HepG2 (cell line): Measurements from ENCODE around the gene TYMS. TPM values are rescaled to one million over a fixed set of nuclear protein-coding genes. Genes with fewer than 3 reads are reported as not detected.

Experiments used
- GLMP ChIP-seq: sonication (generic); formaldehyde crosslinking; IDR thresholded peaks from 2 replicates; pipeline ENCODE4 v1.9.0; 2021; ENCODE audit warnings: missing genetic modification reagents, mild to moderate bottlenecking, borderline replicate concordance
- HMGXB3 ChIP-seq: sonication (generic); formaldehyde crosslinking; IDR thresholded peaks from 2 replicates; pipeline ENCODE4 v1.4.0; 2020; ENCODE audit warnings: missing genetic modification reagents, borderline replicate concordance
- JARID2 ChIP-seq: sonication (generic); formaldehyde crosslinking; IDR thresholded peaks from 2 replicates; pipeline ENCODE4 v1.8.1; 2023; ENCODE audit warnings: missing genetic modification reagents, inconsistent platforms; ENCODE audit not compliant: insufficient replicate concordance
- MED13 ChIP-seq: sonication (generic); formaldehyde crosslinking; IDR thresholded peaks from 2 replicates; pipeline ENCODE4 v1.5.0; 2020; ENCODE audit warnings: missing genetic modification reagents
- RORA ChIP-seq: sonication (generic); formaldehyde crosslinking; IDR thresholded peaks from 2 replicates; pipeline ENCODE4 v1.5.0; 2020; ENCODE audit warnings: mild to moderate bottlenecking, missing genetic modification reagents, moderate library complexity
- SRF ChIP-seq: IDR thresholded peaks from 2 replicates; pipeline ENCODE4 v1.6.1; 2011; ENCODE audit warnings: mild to moderate bottlenecking, low read depth, low read length, moderate library complexity
- TRIM24 ChIP-seq: sonication (generic); formaldehyde crosslinking; IDR thresholded peaks from 2 replicates; pipeline ENCODE4 v1.8.0; 2022; ENCODE audit warnings: mild to moderate bottlenecking, missing genetic modification reagents
- ZBED4 ChIP-seq: sonication (generic); formaldehyde crosslinking; IDR thresholded peaks from 2 replicates; pipeline ENCODE4 v1.4.0; 2020; ENCODE audit warnings: missing genetic modification reagents, borderline replicate concordance
- ZBTB49 ChIP-seq: sonication (generic); formaldehyde crosslinking; IDR thresholded peaks from 2 replicates; pipeline ENCODE4 v1.4.0; 2020; ENCODE audit warnings: missing genetic modification reagents, borderline replicate concordance
- ZFAT ChIP-seq: sonication (generic); formaldehyde crosslinking; conservative IDR thresholded peaks from 2 replicates; pipeline ENCODE4 v1.8.1; 2023; ENCODE audit warnings: missing genetic modification reagents, inconsistent platforms
- ZMYM2 ChIP-seq: sonication (generic); formaldehyde crosslinking; IDR thresholded peaks from 2 replicates; pipeline ENCODE4 v1.8.0; 2022; ENCODE audit warnings: mild to moderate bottlenecking, missing genetic modification reagents
- ZNF260 ChIP-seq: sonication (generic); formaldehyde crosslinking; IDR thresholded peaks from 2 replicates; pipeline ENCODE4 v1.4.0; 2020; ENCODE audit warnings: missing genetic modification reagents, low read depth, mild to moderate bottlenecking, borderline replicate concordance
- ZNF3 ChIP-seq: IDR thresholded peaks from 2 replicates; pipeline ENCODE4 v1.7.0; 2017; ENCODE audit warnings: inconsistent platforms
- ZNF468 ChIP-seq: sonication (generic); formaldehyde crosslinking; IDR thresholded peaks from 2 replicates; pipeline ENCODE4 v1.8.0; 2022; ENCODE audit warnings: mild to moderate bottlenecking, moderate library complexity, missing genetic modification reagents
- ZNF547 ChIP-seq: sonication (generic); formaldehyde crosslinking; IDR thresholded peaks from 2 replicates; pipeline ENCODE4 v1.5.1; 2020; ENCODE audit warnings: mild to moderate bottlenecking, missing genetic modification reagents
- ZNF7 ChIP-seq: IDR thresholded peaks from 2 replicates; pipeline ENCODE4 v1.6.1; 2016; ENCODE audit warnings: missing biosample characterization, missing genetic modification reagents
- ZNF747 ChIP-seq: sonication (generic); formaldehyde crosslinking; IDR thresholded peaks from 2 replicates; pipeline ENCODE4 v1.8.1; 2023; ENCODE audit warnings: missing genetic modification reagents, mild to moderate bottlenecking, borderline replicate concordance
- ZSCAN30 ChIP-seq: sonication (generic); formaldehyde crosslinking; IDR thresholded peaks from 2 replicates; pipeline ENCODE4 v1.5.0; 2020; ENCODE audit warnings: mild to moderate bottlenecking, missing genetic modification reagents
- polyA plus RNA-seq, 8 experiments: library from polyadenylated mRNA; depleted of rRNA in 3 of 8; stranded (reverse) in 7 of 8; unstranded in 1 of 8; fragments of >200 nt; fragmentation: Illumina TruSeq in 4 of 8; extraction: Trizol in 4 of 8; gene quantifications; 2 replicates each; pipeline versions ENCODE4 v1.2.1 to v1.2.3, GENCODE V29; 2011 to 2016; ENCODE audit warnings: low read depth in 4 of 8, missing spikeins in 1 of 8, mixed read lengths in 1 of 8; ENCODE audit not compliant: insufficient read depth in 1 of 8
- total RNA-seq, 5 experiments: library from RNA; depleted of rRNA; stranded (reverse); fragments of >200 nt; fragmentation: Illumina TruSeq; extraction: Trizol; gene quantifications; 2 replicates each; pipeline ENCODE4 v1.2.3, GENCODE V29; 2016; ENCODE audit warnings: low read depth in 1 of 5

Gene TYMS
- total and polyA plus RNA-seq, 2 of the 13 experiments (the other 11 are each of a cell fraction or from before 2014, with no cell fraction given) = 80.1 to 106 TPM

GRCh38 chr18:712401-713134 is 55.1 kb downstream of the TYMS start, which contains the start of gene ENOSF1 (continued):
- TF ChIP-seq ZBTB49 (CRISPR knock-in tag) (no peak), ZNF468 (CRISPR knock-in tag) (no peak), ZNF260 (CRISPR knock-in tag) (no peak), SRF (no peak), GLMP (CRISPR knock-in tag) (no peak), JARID2 (CRISPR knock-in tag) (no peak), ZNF547 (CRISPR knock-in tag) (no peak; the same call in 1 of the 2 replicates), ZFAT (CRISPR knock-in tag) (no peak), ZNF747 (peak; percentile 74), ZBED4 (CRISPR knock-in tag) (no peak), ZSCAN30 (CRISPR knock-in tag) (peak; percentile 89), TRIM24 (CRISPR knock-in tag) (no peak), ZMYM2 (CRISPR knock-in tag) (peak; percentile 93), ZNF7 (CRISPR knock-in tag) (no peak), HMGXB3 (CRISPR knock-in tag) (no peak), ZNF3 (CRISPR knock-in tag) (no peak), MED13 (CRISPR knock-in tag) (no peak), RORA (CRISPR knock-in tag) (no peak)
